Activated CD8-positive, alpha-beta memory T cell treated with anti-CD3 and anti-CD28 coated beads for 48 hours (primary cell): ENCODE measurements around the gene EHBP1.

Experiments used
- DNase-seq, 3 experiments: peaks; one replicate each; pipeline ENCODE4 v3.0.0-alpha.2; 2020; ENCODE audit warnings: low read depth in 2 of 3, low spot score in 2 of 3

The EHBP1 gene

GRCh38 chr2:62939735-62940491 lies 234.4 kb downstream of the EHBP1 start:
- no peak for DNase-seq

GRCh38 chr2:62940697-62941096 lies 235.2 kb downstream of the EHBP1 start:
- no peak for DNase-seq

GRCh38 chr2:62941413-62941812 lies 235.9 kb downstream of the EHBP1 start:
- no peak for DNase-seq

- no peak for DNase-seq
These were observed 238.8 kb downstream of the EHBP1 start for GRCh38 chr2:62944362-62944761.

GRCh38 chr2:62947403-62947802 lies 241.9 kb downstream of the EHBP1 start:
- DNase-seq: no peak

- DNase-seq: no peak
These were observed 251.1 kb downstream of the EHBP1 start for GRCh38 chr2:62956651-62957050.

- DNase-seq: no peak
These were observed 252.7 kb downstream of the EHBP1 start for GRCh38 chr2:62958206-62958605.

- no peak for DNase-seq
These were observed 258.5 kb downstream of the EHBP1 start for GRCh38 chr2:62964050-62964449.

- no peak for DNase-seq
These were observed 259.2 kb downstream of the EHBP1 start for GRCh38 chr2:62964671-62965070.

GRCh38 chr2:62966991-62967390 lies 261.5 kb downstream of the EHBP1 start:
- DNase-seq: no peak

GRCh38 chr2:62968168-62968567 lies 262.7 kb downstream of the EHBP1 start:
- no peak for DNase-seq

- no peak for DNase-seq
These were observed 263.2 kb downstream of the EHBP1 start for GRCh38 chr2:62968668-62969067.

- no peak for DNase-seq
These were observed 266.4 kb downstream of the EHBP1 start for GRCh38 chr2:62971936-62972335.

- no peak for DNase-seq
These were observed 267.1 kb downstream of the EHBP1 start for GRCh38 chr2:62972601-62973000.

GRCh38 chr2:62974999-62975398 lies 269.5 kb downstream of the EHBP1 start:
- no peak for DNase-seq

- DNase-seq: no peak
These were observed 286.1 kb downstream of the EHBP1 start for GRCh38 chr2:62991605-62992004.

GRCh38 chr2:62992561-62992960 lies 287.0 kb downstream of the EHBP1 start:
- DNase-seq: no peak

GRCh38 chr2:62994206-62994605 lies 288.7 kb downstream of the EHBP1 start:
- DNase-seq: no peak

- no peak for DNase-seq
These were observed 291.1 kb downstream of the EHBP1 start for GRCh38 chr2:62996534-62997186.

- no peak for DNase-seq
These were observed 293.4 kb downstream of the EHBP1 start for GRCh38 chr2:62998949-62999348.

GRCh38 chr2:62999905-63000304 lies 294.4 kb downstream of the EHBP1 start:
- no peak for DNase-seq

GRCh38 chr2:63000801-63001200 lies 295.3 kb downstream of the EHBP1 start:
- no peak for DNase-seq

GRCh38 chr2:63001576-63001975 lies 296.1 kb downstream of the EHBP1 start:
- no peak for DNase-seq
